Measurements from ENCODE around the gene NPNT.

Gene NPNT

GRCh38 chr4:105887508-105887907, 7.8 kb upstream of the NPNT start:
- H3K27me3 ChIP-seq (ENCODE audit: control insufficient read depth, insufficient read depth, low read length) = peaks cover 23% of the 10 kb centered on the region
- no peaks in the 10 kb centered on the region for H3K36me3 ChIP-seq (ENCODE audit: insufficient read depth, low read length)
- H3K4me3 ChIP-seq (ENCODE audit: low read length) = no peak overlapping the region
- no peaks in the 10 kb centered on the region for H3K4me1 ChIP-seq (ENCODE audit: control insufficient read depth, insufficient read depth, low read length)
- no peak overlapping the region for H3K4me2 ChIP-seq (ENCODE audit: low read length)
- no peaks in the 10 kb centered on the region for H3K9me3 ChIP-seq (replicated peaks; ENCODE audit: low read length)
- no peak overlapping the region for H3K9ac ChIP-seq (ENCODE audit: low read depth, low read length)

- Histone ChIP-seq H3K4me1 (ENCODE audit: control insufficient read depth, insufficient read depth, low read length) (peaks cover 15% of the 10 kb centered on the region), H3K27me3 (ENCODE audit: control insufficient read depth, insufficient read depth, low read length) (peaks cover 95% of the 10 kb centered on the region), H3K9me3 (replicated peaks; ENCODE audit: low read length) (no peaks in the 10 kb centered on the region), H3K4me3 (ENCODE audit: low read length) (peak overlapping the region; percentile 61), H3K9ac (ENCODE audit: low read depth, low read length) (no peak overlapping the region), H3K4me2 (ENCODE audit: low read length) (peak overlapping the region; percentile 83), H3K36me3 (ENCODE audit: insufficient read depth, low read length) (no peaks in the 10 kb centered on the region)
Observed at GRCh38 chr4:105895583-105896460, 551 bp downstream of the NPNT start.

- Histone ChIP-seq H3K4me3 (ENCODE audit: low read length) (peak overlapping the region; percentile 61), H3K27me3 (ENCODE audit: control insufficient read depth, insufficient read depth, low read length) (peaks cover 96% of the 10 kb centered on the region), H3K9me3 (replicated peaks; ENCODE audit: low read length) (no peaks in the 10 kb centered on the region), H3K36me3 (ENCODE audit: insufficient read depth, low read length) (no peaks in the 10 kb centered on the region), H3K9ac (ENCODE audit: low read depth, low read length) (no peak overlapping the region), H3K4me1 (ENCODE audit: control insufficient read depth, insufficient read depth, low read length) (peaks cover 15% of the 10 kb centered on the region), H3K4me2 (ENCODE audit: low read length) (peak overlapping the region; percentile 83)
Observed at GRCh38 chr4:105896461-105896942, 1.2 kb downstream of the NPNT start.

GRCh38 chr4:105896984-105897775, 1.9 kb downstream of the NPNT start:
- Histone ChIP-seq H3K4me2 (ENCODE audit: low read length) (no peak overlapping the region), H3K9ac (ENCODE audit: low read depth, low read length) (no peak overlapping the region), H3K4me1 (ENCODE audit: control insufficient read depth, insufficient read depth, low read length) (peaks cover 15% of the 10 kb centered on the region), H3K27me3 (ENCODE audit: control insufficient read depth, insufficient read depth, low read length) (peaks cover 92% of the 10 kb centered on the region), H3K4me3 (ENCODE audit: low read length) (no peak overlapping the region), H3K36me3 (ENCODE audit: insufficient read depth, low read length) (no peaks in the 10 kb centered on the region), H3K9me3 (replicated peaks; ENCODE audit: low read length) (no peaks in the 10 kb centered on the region)

GRCh38 chr4:105900541-105900940, 5.3 kb downstream of the NPNT start:
- no peaks in the 10 kb centered on the region for H3K9me3 ChIP-seq (replicated peaks; ENCODE audit: low read length)
- no peak overlapping the region for H3K9ac ChIP-seq (ENCODE audit: low read depth, low read length)
- no peaks in the 10 kb centered on the region for H3K36me3 ChIP-seq (ENCODE audit: insufficient read depth, low read length)
- no peak overlapping the region for H3K4me3 ChIP-seq (ENCODE audit: low read length)
- H3K27me3 ChIP-seq (ENCODE audit: control insufficient read depth, insufficient read depth, low read length) = peaks cover 60% of the 10 kb centered on the region
- no peak overlapping the region for H3K4me2 ChIP-seq (ENCODE audit: low read length)
- peaks cover 11% of the 10 kb centered on the region for H3K4me1 ChIP-seq (ENCODE audit: control insufficient read depth, insufficient read depth, low read length)

- Histone ChIP-seq H3K27me3 (ENCODE audit: control insufficient read depth, insufficient read depth, low read length) (peaks cover 38% of the 10 kb centered on the region), H3K9ac (ENCODE audit: low read depth, low read length) (no peak overlapping the region), H3K4me3 (ENCODE audit: low read length) (no peak overlapping the region), H3K4me1 (ENCODE audit: control insufficient read depth, insufficient read depth, low read length) (no peaks in the 10 kb centered on the region), H3K36me3 (ENCODE audit: insufficient read depth, low read length) (no peaks in the 10 kb centered on the region), H3K4me2 (ENCODE audit: low read length) (no peak overlapping the region), H3K9me3 (replicated peaks; ENCODE audit: low read length) (no peaks in the 10 kb centered on the region)
Observed at GRCh38 chr4:105902550-105903262, 7.4 kb downstream of the NPNT start.

DNA sequence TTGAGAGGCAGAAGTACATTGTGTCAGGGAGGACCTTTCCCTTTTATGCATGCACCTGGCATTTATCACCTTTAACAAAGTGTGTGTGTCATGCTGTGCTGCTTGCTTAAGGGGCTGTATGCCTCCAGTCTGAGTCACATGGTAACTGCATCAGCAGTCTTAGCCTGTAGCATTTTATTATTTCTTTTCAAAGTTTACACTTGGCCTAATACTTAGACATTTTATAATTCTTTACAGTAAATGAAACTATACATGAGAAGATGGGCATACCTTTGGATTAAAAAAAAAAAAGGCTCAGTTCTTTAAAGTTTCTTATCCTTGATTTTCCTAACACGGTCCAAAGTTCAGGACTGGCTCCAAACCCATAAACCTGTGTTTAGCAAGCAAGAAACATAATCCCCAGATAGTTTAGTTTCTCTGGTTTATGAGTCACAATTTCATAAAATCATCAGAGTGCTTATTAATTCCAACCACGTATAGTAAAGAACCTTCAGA, 14.6 kb downstream of the NPNT start:
- H3K4me2 ChIP-seq (ENCODE audit: low read length) = no peak overlapping the region
- no peaks in the 10 kb centered on the region for H3K9me3 ChIP-seq (replicated peaks; ENCODE audit: low read length)
- no peak overlapping the region for H3K4me3 ChIP-seq (ENCODE audit: low read length)
- H3K9ac ChIP-seq (ENCODE audit: low read depth, low read length) = no peak overlapping the region
- peaks cover 8% of the 10 kb centered on the region for H3K4me1 ChIP-seq (ENCODE audit: control insufficient read depth, insufficient read depth, low read length)
- no peaks in the 10 kb centered on the region for H3K27me3 ChIP-seq (ENCODE audit: control insufficient read depth, insufficient read depth, low read length)
- H3K36me3 ChIP-seq (ENCODE audit: insufficient read depth, low read length) = no peaks in the 10 kb centered on the region

GRCh38 chr4:105911426-105911825, 16.2 kb downstream of the NPNT start:
- H3K36me3 ChIP-seq (ENCODE audit: insufficient read depth, low read length) = no peaks in the 10 kb centered on the region
- H3K9ac ChIP-seq (ENCODE audit: low read depth, low read length) = no peak overlapping the region
- H3K9me3 ChIP-seq (replicated peaks; ENCODE audit: low read length) = no peaks in the 10 kb centered on the region
- H3K4me3 ChIP-seq (ENCODE audit: low read length) = no peak overlapping the region
- H3K4me2 ChIP-seq (ENCODE audit: low read length) = no peak overlapping the region
- peaks cover 8% of the 10 kb centered on the region for H3K4me1 ChIP-seq (ENCODE audit: control insufficient read depth, insufficient read depth, low read length)
- H3K27me3 ChIP-seq (ENCODE audit: control insufficient read depth, insufficient read depth, low read length) = no peaks in the 10 kb centered on the region

GRCh38 chr4:105912633-105913032, 17.4 kb downstream of the NPNT start:
- H3K4me2 ChIP-seq (ENCODE audit: low read length) = no peak overlapping the region
- no peaks in the 10 kb centered on the region for H3K36me3 ChIP-seq (ENCODE audit: insufficient read depth, low read length)

GRCh38 chr4:105917171-105917685, 22.0 kb downstream of the NPNT start:
- Histone ChIP-seq H3K27me3 (ENCODE audit: control insufficient read depth, insufficient read depth, low read length) (no peaks in the 10 kb centered on the region), H3K4me3 (ENCODE audit: low read length) (no peak overlapping the region), H3K36me3 (ENCODE audit: insufficient read depth, low read length) (no peaks in the 10 kb centered on the region), H3K9me3 (replicated peaks; ENCODE audit: low read length) (no peaks in the 10 kb centered on the region), H3K4me1 (ENCODE audit: control insufficient read depth, insufficient read depth, low read length) (no peaks in the 10 kb centered on the region), H3K9ac (ENCODE audit: low read depth, low read length) (no peak overlapping the region), H3K4me2 (ENCODE audit: low read length) (no peak overlapping the region)

More at GRCh38 chr4:105912633-105913032, 17.4 kb downstream of the NPNT start:
- no peaks in the 10 kb centered on the region for H3K9me3 ChIP-seq (replicated peaks; ENCODE audit: low read length)
- no peak overlapping the region for H3K9ac ChIP-seq (ENCODE audit: low read depth, low read length)
- peaks cover 8% of the 10 kb centered on the region for H3K4me1 ChIP-seq (ENCODE audit: control insufficient read depth, insufficient read depth, low read length)
- H3K4me3 ChIP-seq (ENCODE audit: low read length) = no peak overlapping the region
- H3K27me3 ChIP-seq (ENCODE audit: control insufficient read depth, insufficient read depth, low read length) = no peaks in the 10 kb centered on the region

DNA sequence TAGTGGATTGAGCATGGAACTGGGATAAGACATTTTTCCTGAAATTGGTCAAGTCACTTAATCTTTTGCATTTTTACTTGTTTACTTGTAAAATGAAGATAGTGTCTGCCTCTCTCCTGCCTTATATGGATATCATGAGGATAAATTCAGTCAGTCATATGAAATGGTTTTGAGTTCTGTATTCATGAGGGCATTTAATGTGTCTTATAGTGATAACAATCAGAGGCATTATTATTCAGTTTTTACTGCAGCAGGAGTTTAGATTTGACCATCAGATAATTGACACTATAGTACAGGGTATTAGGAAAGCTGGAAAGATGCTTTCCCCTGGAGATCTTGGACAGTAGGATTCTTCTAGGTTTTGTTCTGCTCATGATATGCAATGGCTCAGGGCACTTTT, 26.0 kb downstream of the NPNT start:
- Histone ChIP-seq H3K4me1 (ENCODE audit: control insufficient read depth, insufficient read depth, low read length) (peaks cover 11% of the 10 kb centered on the region), H3K4me2 (ENCODE audit: low read length) (no peak overlapping the region), H3K36me3 (ENCODE audit: insufficient read depth, low read length) (no peaks in the 10 kb centered on the region), H3K27me3 (ENCODE audit: control insufficient read depth, insufficient read depth, low read length) (no peaks in the 10 kb centered on the region), H3K9ac (ENCODE audit: low read depth, low read length) (no peak overlapping the region), H3K4me3 (ENCODE audit: low read length) (no peak overlapping the region), H3K9me3 (replicated peaks; ENCODE audit: low read length) (no peaks in the 10 kb centered on the region)

Measured in skeletal muscle satellite cell (primary cell).